WTC11 (cell line): ENCODE measurements around the gene USF3. TPM values are rescaled to one million over a fixed set of nuclear protein-coding genes. Genes with fewer than 3 reads are reported as not detected.

ENCODE experiments used
- ATAC-seq: fragments of 200-7000 bp; cut with Tn5 transposase; 2 replicates; pipeline ENCODE4 v1.10.0; 2021; ENCODE audit warnings: mild to moderate bottlenecking, moderate library complexity
- CTCF ChIA-PET: fragments of 300-600 bp; sonication (Branson Sonifier 250); formaldehyde crosslinking; loops from one replicate; lab custom pipeline; 2021; ENCODE audit warnings: antibody characterized with exemption; lab: Charles Lee
- POLR2A ChIA-PET: fragments of 350-600 bp; sonication (Branson Sonifier 250); formaldehyde crosslinking; loops from one replicate; lab custom pipeline; 2021; ENCODE audit warnings: antibody characterized with exemption; lab: Charles Lee
- DNase-seq: peaks from one replicate; pipeline ENCODE4 v3.0.0; 2021; ENCODE audit warnings: low spot score
- H3K27ac Mint-ChIP-seq: 2 replicates; pipeline ENCODE4 v1.8.0; 2021; ENCODE audit warnings: mixed read lengths
- H3K27me3 Mint-ChIP-seq: 2 replicates; pipeline ENCODE4 v1.8.0; 2021; ENCODE audit warnings: low read depth, mild to moderate bottlenecking, moderate library complexity, mixed read lengths
- H3K36me3 Mint-ChIP-seq: 2 replicates; pipeline ENCODE4 v1.8.0; 2021; ENCODE audit warnings: mixed read lengths
- H3K4me1 Mint-ChIP-seq: 2 replicates; pipeline ENCODE4 v1.8.0; 2022; ENCODE audit warnings: mixed read lengths
- H3K4me3 Mint-ChIP-seq: 2 replicates; pipeline ENCODE4 v1.8.0; 2021; ENCODE audit warnings: mild to moderate bottlenecking, moderate library complexity, mixed read lengths
- H3K9me3 Mint-ChIP-seq: 2 replicates; pipeline ENCODE4 v1.8.0; 2021; ENCODE audit warnings: mixed read lengths
- ATF2 ChIP-seq: sonication (generic); formaldehyde crosslinking; IDR thresholded peaks from 2 replicates; pipeline ENCODE4 v1.8.1; 2022; ENCODE audit warnings: low read depth, missing genetic modification reagents, borderline replicate concordance
- CREM ChIP-seq: sonication (generic); formaldehyde crosslinking; IDR thresholded peaks from 2 replicates; pipeline ENCODE4 v1.8.1; 2022; ENCODE audit warnings: mild to moderate bottlenecking, missing genetic modification reagents, moderate library complexity
- FOXP1 ChIP-seq: sonication (generic); formaldehyde crosslinking; IDR thresholded peaks from 2 replicates; pipeline ENCODE4 v1.8.0; 2022; ENCODE audit warnings: missing genetic modification reagents, mild to moderate bottlenecking, moderate library complexity, borderline replicate concordance
- GABPB1 ChIP-seq: sonication (generic); formaldehyde crosslinking; IDR thresholded peaks from 2 replicates; pipeline ENCODE4 v1.8.1; 2023; ENCODE audit warnings: mild to moderate bottlenecking, missing genetic modification reagents
- IRF2 ChIP-seq: sonication (generic); formaldehyde crosslinking; IDR thresholded peaks from 2 replicates; pipeline ENCODE4 v1.8.0; 2022; ENCODE audit warnings: low read depth, missing genetic modification reagents, borderline replicate concordance
- JAZF1 ChIP-seq: fragments of 250-450 bp; sonication (Bioruptor Pico); IDR thresholded peaks from 2 replicates; pipeline ENCODE4 v1.9.0; 2021; ENCODE audit warnings: moderate library complexity, mild to moderate bottlenecking, inconsistent platforms
- MAX ChIP-seq: sonication (generic); formaldehyde crosslinking; IDR thresholded peaks from 2 replicates; pipeline ENCODE4 v1.8.0; 2022; ENCODE audit warnings: mild to moderate bottlenecking, missing genetic modification reagents
- MYBL2 ChIP-seq: sonication (generic); formaldehyde crosslinking; IDR thresholded peaks from 2 replicates; pipeline ENCODE4 v1.8.1; 2023; ENCODE audit warnings: mild to moderate bottlenecking, moderate library complexity, missing genetic modification reagents
- NFE2L1 ChIP-seq: sonication (generic); formaldehyde crosslinking; IDR thresholded peaks from 2 replicates; pipeline ENCODE4 v1.8.1; 2023; ENCODE audit warnings: missing genetic modification reagents
- NR3C1 ChIP-seq: sonication (generic); formaldehyde crosslinking; conservative IDR thresholded peaks from 2 replicates; pipeline ENCODE4 v1.8.1; 2023; ENCODE audit warnings: low read depth, mild to moderate bottlenecking, missing genetic modification reagents
- RELA ChIP-seq: sonication (generic); formaldehyde crosslinking; IDR thresholded peaks from 2 replicates; pipeline ENCODE4 v1.8.1; 2022; ENCODE audit warnings: missing genetic modification reagents, mild to moderate bottlenecking, borderline replicate concordance
- SMAD3 ChIP-seq: sonication (generic); formaldehyde crosslinking; IDR thresholded peaks from 2 replicates; pipeline ENCODE4 v1.8.0; 2022; ENCODE audit warnings: missing genetic modification reagents, mild to moderate bottlenecking, borderline replicate concordance
- TCF7 ChIP-seq: sonication (generic); formaldehyde crosslinking; IDR thresholded peaks from 2 replicates; pipeline ENCODE4 v1.8.0; 2022; ENCODE audit warnings: mild to moderate bottlenecking, low read depth, missing genetic modification reagents, moderate library complexity
- TP53 ChIP-seq: sonication (generic); formaldehyde crosslinking; IDR thresholded peaks from 2 replicates; pipeline ENCODE4 v1.8.1; 2023; ENCODE audit warnings: mild to moderate bottlenecking, missing genetic modification reagents
- ZNF138 ChIP-seq: sonication (generic); formaldehyde crosslinking; conservative IDR thresholded peaks from 2 replicates; pipeline ENCODE4 v1.8.1; 2022; ENCODE audit warnings: mild to moderate bottlenecking, moderate library complexity, missing genetic modification reagents
- ZNF671 ChIP-seq: fragments of 250-450 bp; sonication (Bioruptor Pico); IDR thresholded peaks from 2 replicates; pipeline ENCODE4 v1.8.0; 2021; ENCODE audit warnings: mild to moderate bottlenecking
- ZSCAN18 ChIP-seq: fragments of 250-450 bp; sonication (Bioruptor Pico); IDR thresholded peaks from 2 replicates; pipeline ENCODE4 v2.1.2; 2022; ENCODE audit warnings: mild to moderate bottlenecking, moderate library complexity
- total RNA-seq: library from RNA; stranded (reverse); gene quantifications from 3 replicates; pipeline ENCODE4 v1.2.3, GENCODE V29; 2021
- TF ChIP-seq, protein P1 (sequence below): fragments of 250-450 bp; sonication (Bioruptor Pico); IDR thresholded peaks from 2 replicates; pipeline ENCODE4 v1.9.0; 2021; ENCODE audit warnings: mild to moderate bottlenecking, borderline replicate concordance
- TF ChIP-seq, protein P2 (sequence below): sonication (generic); formaldehyde crosslinking; conservative IDR thresholded peaks from 2 replicates; pipeline ENCODE4 v1.8.1; 2022; ENCODE audit warnings: mild to moderate bottlenecking, missing genetic modification reagents
- TF ChIP-seq, protein P3 (sequence below): sonication (generic); formaldehyde crosslinking; conservative IDR thresholded peaks from 2 replicates; pipeline ENCODE4 v1.8.1; 2023; ENCODE audit warnings: mild to moderate bottlenecking, low read depth, missing genetic modification reagents, moderate library complexity
- TF ChIP-seq, protein P4 (sequence below): sonication (generic); formaldehyde crosslinking; IDR thresholded peaks from 2 replicates; pipeline ENCODE4 v1.8.1; 2022; ENCODE audit warnings: low read depth, mild to moderate bottlenecking, moderate library complexity, missing genetic modification reagents, borderline replicate concordance
- TF ChIP-seq, protein P5 (sequence below): fragments of 200-600 bp; IDR thresholded peaks from 2 replicates; pipeline ENCODE4 v1.8.0; 2022; ENCODE audit warnings: antibody characterized with exemption

USF3 gene
- total RNA-seq, 1 experiment from 2014 or later: 16.4 TPM

GRCh38 chr3:113730550-113730949, 34.1 kb upstream of the USF3 start (continued):
- TF ChIP-seq, protein P1, sequence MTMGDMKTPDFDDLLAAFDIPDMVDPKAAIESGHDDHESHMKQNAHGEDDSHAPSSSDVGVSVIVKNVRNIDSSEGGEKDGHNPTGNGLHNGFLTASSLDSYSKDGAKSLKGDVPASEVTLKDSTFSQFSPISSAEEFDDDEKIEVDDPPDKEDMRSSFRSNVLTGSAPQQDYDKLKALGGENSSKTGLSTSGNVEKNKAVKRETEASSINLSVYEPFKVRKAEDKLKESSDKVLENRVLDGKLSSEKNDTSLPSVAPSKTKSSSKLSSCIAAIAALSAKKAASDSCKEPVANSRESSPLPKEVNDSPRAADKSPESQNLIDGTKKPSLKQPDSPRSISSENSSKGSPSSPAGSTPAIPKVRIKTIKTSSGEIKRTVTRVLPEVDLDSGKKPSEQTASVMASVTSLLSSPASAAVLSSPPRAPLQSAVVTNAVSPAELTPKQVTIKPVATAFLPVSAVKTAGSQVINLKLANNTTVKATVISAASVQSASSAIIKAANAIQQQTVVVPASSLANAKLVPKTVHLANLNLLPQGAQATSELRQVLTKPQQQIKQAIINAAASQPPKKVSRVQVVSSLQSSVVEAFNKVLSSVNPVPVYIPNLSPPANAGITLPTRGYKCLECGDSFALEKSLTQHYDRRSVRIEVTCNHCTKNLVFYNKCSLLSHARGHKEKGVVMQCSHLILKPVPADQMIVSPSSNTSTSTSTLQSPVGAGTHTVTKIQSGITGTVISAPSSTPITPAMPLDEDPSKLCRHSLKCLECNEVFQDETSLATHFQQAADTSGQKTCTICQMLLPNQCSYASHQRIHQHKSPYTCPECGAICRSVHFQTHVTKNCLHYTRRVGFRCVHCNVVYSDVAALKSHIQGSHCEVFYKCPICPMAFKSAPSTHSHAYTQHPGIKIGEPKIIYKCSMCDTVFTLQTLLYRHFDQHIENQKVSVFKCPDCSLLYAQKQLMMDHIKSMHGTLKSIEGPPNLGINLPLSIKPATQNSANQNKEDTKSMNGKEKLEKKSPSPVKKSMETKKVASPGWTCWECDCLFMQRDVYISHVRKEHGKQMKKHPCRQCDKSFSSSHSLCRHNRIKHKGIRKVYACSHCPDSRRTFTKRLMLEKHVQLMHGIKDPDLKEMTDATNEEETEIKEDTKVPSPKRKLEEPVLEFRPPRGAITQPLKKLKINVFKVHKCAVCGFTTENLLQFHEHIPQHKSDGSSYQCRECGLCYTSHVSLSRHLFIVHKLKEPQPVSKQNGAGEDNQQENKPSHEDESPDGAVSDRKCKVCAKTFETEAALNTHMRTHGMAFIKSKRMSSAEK (CRISPR knock-in tag): no peak
- TF ChIP-seq, protein P2, sequence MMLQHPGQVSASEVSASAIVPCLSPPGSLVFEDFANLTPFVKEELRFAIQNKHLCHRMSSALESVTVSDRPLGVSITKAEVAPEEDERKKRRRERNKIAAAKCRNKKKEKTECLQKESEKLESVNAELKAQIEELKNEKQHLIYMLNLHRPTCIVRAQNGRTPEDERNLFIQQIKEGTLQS: no peak
- TF ChIP-seq MAX (CRISPR knock-in tag): no peak
- no peak for TF ChIP-seq RELA
- TF ChIP-seq ZSCAN18 (CRISPR knock-in tag): no peak
- no peak for TF ChIP-seq CREM (CRISPR knock-in tag)

- no peak for DNase-seq
- ChIA-PET POLR2A (interaction anchor here (1.0 kb wide), 1 partner anchor 16 kb away, joined by 5 read pairs; no protein-coding TSS in a partner anchor), CTCF (interaction anchor here (3.8 kb wide), 1 partner anchor 8 kb away, joined by 19 read pairs; no protein-coding TSS in a partner anchor)
- Mint-ChIP-seq H3K27me3 (no peaks in the 10 kb centered on the region), H3K4me1 (peaks cover 31% of the 10 kb centered on the region), H3K4me3 (no peak overlapping the region), H3K27ac (no peak overlapping the region), H3K9me3 (no peaks in the 10 kb centered on the region), H3K36me3 (peaks cover 4% of the 10 kb centered on the region)
- TF ChIP-seq, protein P2: no peak
- TF ChIP-seq SMAD3 (CRISPR knock-in tag): no peak
- TF ChIP-seq NFE2L1 (CRISPR knock-in tag): no peak
- no peak for TF ChIP-seq JAZF1 (CRISPR knock-in tag)
- no peak for TF ChIP-seq TCF7 (CRISPR knock-in tag)
- no peak for TF ChIP-seq ATF2 (CRISPR knock-in tag)
- TF ChIP-seq FOXP1 (CRISPR knock-in tag): no peak
- TF ChIP-seq, protein P3, sequence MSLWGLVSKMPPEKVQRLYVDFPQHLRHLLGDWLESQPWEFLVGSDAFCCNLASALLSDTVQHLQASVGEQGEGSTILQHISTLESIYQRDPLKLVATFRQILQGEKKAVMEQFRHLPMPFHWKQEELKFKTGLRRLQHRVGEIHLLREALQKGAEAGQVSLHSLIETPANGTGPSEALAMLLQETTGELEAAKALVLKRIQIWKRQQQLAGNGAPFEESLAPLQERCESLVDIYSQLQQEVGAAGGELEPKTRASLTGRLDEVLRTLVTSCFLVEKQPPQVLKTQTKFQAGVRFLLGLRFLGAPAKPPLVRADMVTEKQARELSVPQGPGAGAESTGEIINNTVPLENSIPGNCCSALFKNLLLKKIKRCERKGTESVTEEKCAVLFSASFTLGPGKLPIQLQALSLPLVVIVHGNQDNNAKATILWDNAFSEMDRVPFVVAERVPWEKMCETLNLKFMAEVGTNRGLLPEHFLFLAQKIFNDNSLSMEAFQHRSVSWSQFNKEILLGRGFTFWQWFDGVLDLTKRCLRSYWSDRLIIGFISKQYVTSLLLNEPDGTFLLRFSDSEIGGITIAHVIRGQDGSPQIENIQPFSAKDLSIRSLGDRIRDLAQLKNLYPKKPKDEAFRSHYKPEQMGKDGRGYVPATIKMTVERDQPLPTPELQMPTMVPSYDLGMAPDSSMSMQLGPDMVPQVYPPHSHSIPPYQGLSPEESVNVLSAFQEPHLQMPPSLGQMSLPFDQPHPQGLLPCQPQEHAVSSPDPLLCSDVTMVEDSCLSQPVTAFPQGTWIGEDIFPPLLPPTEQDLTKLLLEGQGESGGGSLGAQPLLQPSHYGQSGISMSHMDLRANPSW: no peak
- no peak for TF ChIP-seq MAX (CRISPR knock-in tag)
- no peak for TF ChIP-seq ZNF671 (CRISPR knock-in tag)
- TF ChIP-seq RELA: no peak
- TF ChIP-seq NR3C1 (CRISPR knock-in tag): no peak
- TF ChIP-seq ZNF138 (CRISPR knock-in tag): no peak
- TF ChIP-seq MYBL2 (CRISPR knock-in tag): no peak
- TF ChIP-seq, protein P4, sequence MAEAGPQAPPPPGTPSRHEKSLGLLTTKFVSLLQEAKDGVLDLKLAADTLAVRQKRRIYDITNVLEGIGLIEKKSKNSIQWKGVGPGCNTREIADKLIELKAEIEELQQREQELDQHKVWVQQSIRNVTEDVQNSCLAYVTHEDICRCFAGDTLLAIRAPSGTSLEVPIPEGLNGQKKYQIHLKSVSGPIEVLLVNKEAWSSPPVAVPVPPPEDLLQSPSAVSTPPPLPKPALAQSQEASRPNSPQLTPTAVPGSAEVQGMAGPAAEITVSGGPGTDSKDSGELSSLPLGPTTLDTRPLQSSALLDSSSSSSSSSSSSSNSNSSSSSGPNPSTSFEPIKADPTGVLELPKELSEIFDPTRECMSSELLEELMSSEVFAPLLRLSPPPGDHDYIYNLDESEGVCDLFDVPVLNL (CRISPR knock-in tag): no peak
- TF ChIP-seq TP53: no peak
- TF ChIP-seq, protein P5, sequence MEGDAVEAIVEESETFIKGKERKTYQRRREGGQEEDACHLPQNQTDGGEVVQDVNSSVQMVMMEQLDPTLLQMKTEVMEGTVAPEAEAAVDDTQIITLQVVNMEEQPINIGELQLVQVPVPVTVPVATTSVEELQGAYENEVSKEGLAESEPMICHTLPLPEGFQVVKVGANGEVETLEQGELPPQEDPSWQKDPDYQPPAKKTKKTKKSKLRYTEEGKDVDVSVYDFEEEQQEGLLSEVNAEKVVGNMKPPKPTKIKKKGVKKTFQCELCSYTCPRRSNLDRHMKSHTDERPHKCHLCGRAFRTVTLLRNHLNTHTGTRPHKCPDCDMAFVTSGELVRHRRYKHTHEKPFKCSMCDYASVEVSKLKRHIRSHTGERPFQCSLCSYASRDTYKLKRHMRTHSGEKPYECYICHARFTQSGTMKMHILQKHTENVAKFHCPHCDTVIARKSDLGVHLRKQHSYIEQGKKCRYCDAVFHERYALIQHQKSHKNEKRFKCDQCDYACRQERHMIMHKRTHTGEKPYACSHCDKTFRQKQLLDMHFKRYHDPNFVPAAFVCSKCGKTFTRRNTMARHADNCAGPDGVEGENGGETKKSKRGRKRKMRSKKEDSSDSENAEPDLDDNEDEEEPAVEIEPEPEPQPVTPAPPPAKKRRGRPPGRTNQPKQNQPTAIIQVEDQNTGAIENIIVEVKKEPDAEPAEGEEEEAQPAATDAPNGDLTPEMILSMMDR: no peak
- TF ChIP-seq GABPB1 (CRISPR knock-in tag): no peak
- TF ChIP-seq IRF2 (CRISPR knock-in tag): no peak
- ATAC-seq: no peak
Measured at GRCh38 chr3:113728661-113729060, 32.2 kb upstream of the USF3 start.
